ENCODE data around the gene SLX4IP. TPM values are rescaled to one million over a fixed set of nuclear protein-coding genes. Genes with fewer than 3 reads are reported as not detected.

Gene SLX4IP
- total and polyA plus RNA-seq, 2 donors (not counting 3 experiments of a cell fraction or from before 2014, with no cell fraction given), result 1.9 to 4.5 TPM

GRCh38 chr20:10432079-10432478 lies 3.0 kb upstream of the SLX4IP start:
- no peak overlapping the region for H2AFZ ChIP-seq (ENCODE audit: low read depth, low read length)
- no peak overlapping the region for H3K27ac ChIP-seq (ENCODE audit: insufficient read depth, low read depth, low read length)
- H3K4me2 ChIP-seq (ENCODE audit: insufficient read depth, low read length), result no peak overlapping the region
- ChIA-PET POLR2A (no interaction called here), CTCF (no interaction called here)
- no peak overlapping the region for H3K4me3 ChIP-seq (replicated peaks in 1 of 3; ENCODE audit: insufficient read depth in 1 of 3, low read depth in 1 of 3, low read length in 3 of 3)
- peaks cover 53% of the 10 kb centered on the region for H3K79me2 ChIP-seq (ENCODE audit: control insufficient read depth, insufficient read depth, low read length)
- no peaks in the 10 kb centered on the region for H4K20me1 ChIP-seq (replicated peaks; ENCODE audit: control insufficient read depth, extremely low read depth, insufficient read depth, low read length)
- no peaks in the 10 kb centered on the region for H3K27me3 ChIP-seq (ENCODE audit: control insufficient read depth in 2 of 2, insufficient read depth in 2 of 2, low read length in 2 of 2)
- dilution Hi-C loops (cut with MboI; ENCODE audit: extremely low pct_ligation_motif_present, low sequenced_read_pairs) (no loop called here), intact Hi-C loops (cut with micrococcal nuclease) (loop anchor here (5.0 to 10.0 kb wide), 3 partner anchors 355 to 1113 kb away; no protein-coding TSS in a partner anchor)
- TF ChIP-seq MYC (IDR thresholded peaks at IDR 0.05; ENCODE audit: low read depth, low read length), result no peak
- TF ChIP-seq CTCF (IDR thresholded peaks at IDR 0.05; ENCODE audit: extremely low read depth in 1 of 2, insufficient read depth in 1 of 2, low read depth in 1 of 2, low read length in 2 of 2), result no peak
- no peak for TF ChIP-seq MAX (IDR thresholded peaks at IDR 0.05; ENCODE audit: insufficient read depth, insufficient read length)
- TF ChIP-seq FOS (IDR thresholded peaks at IDR 0.05; ENCODE audit: borderline replicate concordance, insufficient read depth, low read length), result no peak
- no peak for TF ChIP-seq GATA2 (IDR thresholded peaks at IDR 0.05; ENCODE audit: insufficient read depth, insufficient read length, low read depth, low read length)
- TF ChIP-seq POLR2AphosphoS5 (IDR thresholded peaks at IDR 0.05; ENCODE audit: insufficient read depth, low read depth, low read length), result no peak
- TF ChIP-seq POLR2A (IDR thresholded peaks at IDR 0.05; ENCODE audit: low read depth, low read length), result no peak
- no peak for TF ChIP-seq EZH2 (IDR thresholded peaks at IDR 0.05; ENCODE audit: borderline replicate concordance, low read depth, low read length, severe bottlenecking)
- no peak for TF ChIP-seq JUN (IDR thresholded peaks at IDR 0.05; ENCODE audit: borderline replicate concordance, insufficient read depth, insufficient read length, low read depth)
- no peak overlapping the region for H3K9ac ChIP-seq (replicated peaks; ENCODE audit: extremely low read depth, insufficient read depth, low read length)
- H3K9me1 ChIP-seq (replicated peaks; ENCODE audit: control insufficient read depth, extremely low read depth, insufficient read depth, low read length), result no peaks in the 10 kb centered on the region
- H3K36me3 ChIP-seq (ENCODE audit: control insufficient read depth in 2 of 2, extremely low read depth in 1 of 2, insufficient read depth in 2 of 2, low read length in 2 of 2), result no peaks in the 10 kb centered on the region
- no peak for DNase-seq (ENCODE audit: low read depth, low spot score)
- FAIRE-seq, result no peak
- H3K4me1 ChIP-seq (ENCODE audit: control insufficient read depth, extremely low read depth, insufficient read depth, low read length), result peaks cover 15% of the 10 kb centered on the region
- BruUV-seq (replicated peaks), result no TSS peak
- H3K9me3 ChIP-seq (replicated peaks; ENCODE audit: control insufficient read depth, insufficient read depth, low read length), result no peaks in the 10 kb centered on the region
